ENCODE measurements around the gene PPP1R3G.

GRCh38 chr6:5123296-5124143 lies 38.4 kb downstream of the PPP1R3G start:
- TF ChIP-seq CTCF (conservative IDR thresholded peaks at IDR 0.05; ENCODE audit: low read length) = no peak
- TF ChIP-seq EZH2phosphoT487 (IDR thresholded peaks at IDR 0.05; ENCODE audit: borderline replicate concordance) = no peak
